ENCODE results near the gene CHCHD6.

The CHCHD6 gene

GRCh38 chr3:126925411-126926171, 221.6 kb downstream of the CHCHD6 start:
- H3K4me3 ChIP-seq (ENCODE audit: low read length) = no peak overlapping the region
- TF ChIP-seq, protein P1, sequence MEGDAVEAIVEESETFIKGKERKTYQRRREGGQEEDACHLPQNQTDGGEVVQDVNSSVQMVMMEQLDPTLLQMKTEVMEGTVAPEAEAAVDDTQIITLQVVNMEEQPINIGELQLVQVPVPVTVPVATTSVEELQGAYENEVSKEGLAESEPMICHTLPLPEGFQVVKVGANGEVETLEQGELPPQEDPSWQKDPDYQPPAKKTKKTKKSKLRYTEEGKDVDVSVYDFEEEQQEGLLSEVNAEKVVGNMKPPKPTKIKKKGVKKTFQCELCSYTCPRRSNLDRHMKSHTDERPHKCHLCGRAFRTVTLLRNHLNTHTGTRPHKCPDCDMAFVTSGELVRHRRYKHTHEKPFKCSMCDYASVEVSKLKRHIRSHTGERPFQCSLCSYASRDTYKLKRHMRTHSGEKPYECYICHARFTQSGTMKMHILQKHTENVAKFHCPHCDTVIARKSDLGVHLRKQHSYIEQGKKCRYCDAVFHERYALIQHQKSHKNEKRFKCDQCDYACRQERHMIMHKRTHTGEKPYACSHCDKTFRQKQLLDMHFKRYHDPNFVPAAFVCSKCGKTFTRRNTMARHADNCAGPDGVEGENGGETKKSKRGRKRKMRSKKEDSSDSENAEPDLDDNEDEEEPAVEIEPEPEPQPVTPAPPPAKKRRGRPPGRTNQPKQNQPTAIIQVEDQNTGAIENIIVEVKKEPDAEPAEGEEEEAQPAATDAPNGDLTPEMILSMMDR (IDR thresholded peaks at IDR 0.05; ENCODE audit: insufficient read depth, low read depth, low read length, missing control alignments) = no peak
- no peak for DNase-seq (ENCODE audit: low read depth)

DNA sequence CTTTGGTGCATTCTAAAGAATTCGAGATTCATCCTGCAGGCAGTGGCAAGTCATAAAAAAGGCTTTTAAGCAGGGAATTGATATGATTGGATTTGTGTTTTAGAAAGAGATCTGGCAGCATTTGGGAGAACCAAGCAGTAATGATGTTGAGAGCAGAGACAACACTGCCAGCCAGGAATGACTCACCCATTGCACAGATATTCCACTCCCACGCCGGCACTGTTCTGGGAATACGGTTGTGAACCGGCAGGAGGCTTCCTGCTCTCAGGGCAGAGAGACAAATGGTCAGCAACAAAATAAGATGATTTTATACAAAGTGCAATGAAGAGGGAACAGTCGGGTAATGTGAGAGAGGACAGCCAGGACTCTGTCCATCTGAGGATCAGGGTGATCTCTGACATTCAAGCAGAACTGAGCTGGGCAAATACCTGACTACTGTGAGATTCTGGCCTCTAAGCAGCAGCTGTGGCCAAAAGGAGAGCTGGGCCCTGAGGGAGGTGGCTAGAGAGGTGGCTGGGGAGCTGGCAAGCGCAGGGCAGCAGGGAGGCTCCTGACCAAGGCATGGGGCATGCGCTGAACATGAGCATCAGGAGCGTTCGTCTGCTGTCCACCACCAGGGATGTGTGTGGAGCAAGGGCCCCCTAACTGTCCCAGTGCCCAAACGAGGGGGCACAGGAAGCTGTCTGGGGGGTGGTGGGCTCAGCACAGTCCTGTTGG, 222.8 kb downstream of the CHCHD6 start:
- TF ChIP-seq, protein P1 (IDR thresholded peaks at IDR 0.05; ENCODE audit: insufficient read depth, low read depth, low read length, missing control alignments) = peak; percentile 40
- DNase-seq (ENCODE audit: low read depth) = peak; percentile 79
- H3K4me3 ChIP-seq (ENCODE audit: low read length) = no peak overlapping the region

- no peak overlapping the region for H3K4me3 ChIP-seq (ENCODE audit: low read length)
- TF ChIP-seq, protein P1 (IDR thresholded peaks at IDR 0.05; ENCODE audit: insufficient read depth, low read depth, low read length, missing control alignments) = no peak
- DNase-seq (ENCODE audit: low read depth) = no peak
These were observed 223.3 kb downstream of the CHCHD6 start for GRCh38 chr3:126927401-126927750.

- no peak for DNase-seq (ENCODE audit: low read depth)
- TF ChIP-seq, protein P1 (IDR thresholded peaks at IDR 0.05; ENCODE audit: insufficient read depth, low read depth, low read length, missing control alignments) = no peak
These were observed 223.8 kb downstream of the CHCHD6 start for GRCh38 chr3:126927846-126928245.

GRCh38 chr3:126928921-126929474, 225.0 kb downstream of the CHCHD6 start:
- no peak for DNase-seq (ENCODE audit: low read depth)
- TF ChIP-seq, protein P1 (IDR thresholded peaks at IDR 0.05; ENCODE audit: insufficient read depth, low read depth, low read length, missing control alignments) = no peak
- H3K4me3 ChIP-seq (ENCODE audit: low read length) = no peak overlapping the region

More at GRCh38 chr3:126927846-126928245, 223.8 kb downstream of the CHCHD6 start:
- no peak overlapping the region for H3K4me3 ChIP-seq (ENCODE audit: low read length)

GRCh38 chr3:126930936-126931600, 227.0 kb downstream of the CHCHD6 start:
- TF ChIP-seq, protein P1 (IDR thresholded peaks at IDR 0.05; ENCODE audit: insufficient read depth, low read depth, low read length, missing control alignments) = no peak

More at GRCh38 chr3:126930936-126931600, 227.0 kb downstream of the CHCHD6 start:
- DNase-seq (ENCODE audit: low read depth) = no peak
- no peak overlapping the region for H3K4me3 ChIP-seq (ENCODE audit: low read length)

Measured in epithelial cell of esophagus (primary cell).